ENCODE data around the gene PIK3C2G. TPM values are rescaled to one million over a fixed set of nuclear protein-coding genes. Genes with fewer than 3 reads are reported as not detected.

PIK3C2G gene
- total and polyA plus RNA-seq, 5 donors = not detected

- Histone ChIP-seq H3K9me3 (ENCODE audit: control insufficient read depth, low read length) (no peaks in the 10 kb centered on the region), H3K4me1 (ENCODE audit: control insufficient read depth, insufficient read depth, low read length) (no peaks in the 10 kb centered on the region), H3K27ac (ENCODE audit: low read length) (no peak overlapping the region), H3K27me3 (ENCODE audit: control insufficient read depth, insufficient read depth) (no peaks in the 10 kb centered on the region), H3K4me3 (ENCODE audit: low read length) (no peak overlapping the region)
- DNase-seq (no peak), ATAC-seq (no peak)
- 43% methylated on average over 3 of the region's 3 CpGs for WGBS
- intact Hi-C loops (cut with DNase I) = no loop called here
Measured at GRCh38 chr12:18345021-18345735, 83.9 kb downstream of the PIK3C2G start.

GRCh38 chr12:18352312-18352711, 91.0 kb downstream of the PIK3C2G start:
- intact Hi-C loops (cut with DNase I) = no loop called here
- no peak overlapping the region for H3K4me3 ChIP-seq (ENCODE audit: low read length)
- H3K27me3 ChIP-seq (ENCODE audit: control insufficient read depth, insufficient read depth) = no peaks in the 10 kb centered on the region
- 96% methylated on average over 5 of the region's 5 CpGs for WGBS
- ATAC-seq (no peak), DNase-seq (no peak)
- no peaks in the 10 kb centered on the region for H3K9me3 ChIP-seq (ENCODE audit: control insufficient read depth, low read length)
- H3K4me1 ChIP-seq (ENCODE audit: control insufficient read depth, insufficient read depth, low read length) = no peaks in the 10 kb centered on the region
- H3K27ac ChIP-seq (ENCODE audit: low read length) = no peak overlapping the region

GRCh38 chr12:18355429-18355828, 94.1 kb downstream of the PIK3C2G start:
- intact Hi-C loops (cut with DNase I) = no loop called here
- H3K27me3 ChIP-seq (ENCODE audit: control insufficient read depth, insufficient read depth) = no peaks in the 10 kb centered on the region
- no peak overlapping the region for H3K4me3 ChIP-seq (ENCODE audit: low read length)
- DNase-seq = no peak
- ATAC-seq = no peak
- WGBS = 91% methylated on average over 5 of the region's 5 CpGs
- no peaks in the 10 kb centered on the region for H3K9me3 ChIP-seq (ENCODE audit: control insufficient read depth, low read length)
- no peaks in the 10 kb centered on the region for H3K4me1 ChIP-seq (ENCODE audit: control insufficient read depth, insufficient read depth, low read length)
- H3K27ac ChIP-seq (ENCODE audit: low read length) = no peak overlapping the region

GRCh38 chr12:18358077-18358476, 96.8 kb downstream of the PIK3C2G start:
- H3K4me3 ChIP-seq (ENCODE audit: low read length) = no peak overlapping the region
- no peak overlapping the region for H3K27ac ChIP-seq (ENCODE audit: low read length)
- H3K27me3 ChIP-seq (ENCODE audit: control insufficient read depth, insufficient read depth) = no peaks in the 10 kb centered on the region
- intact Hi-C loops (cut with DNase I) = no loop called here
- DNase-seq (no peak), ATAC-seq (no peak)
- H3K9me3 ChIP-seq (ENCODE audit: control insufficient read depth, low read length) = no peaks in the 10 kb centered on the region
- 89% methylated on average over 2 of the region's 2 CpGs for WGBS
- no peaks in the 10 kb centered on the region for H3K4me1 ChIP-seq (ENCODE audit: control insufficient read depth, insufficient read depth, low read length)

- ATAC-seq (no peak), DNase-seq (no peak)
- intact Hi-C loops (cut with DNase I) = no loop called here
Measured at GRCh38 chr12:18358930-18359329, 97.6 kb downstream of the PIK3C2G start.

GRCh38 chr12:18361433-18361832, 100.1 kb downstream of the PIK3C2G start:
- H3K4me3 ChIP-seq (ENCODE audit: low read length) = no peak overlapping the region
- no peak overlapping the region for H3K27ac ChIP-seq (ENCODE audit: low read length)
- no peaks in the 10 kb centered on the region for H3K4me1 ChIP-seq (ENCODE audit: control insufficient read depth, insufficient read depth, low read length)
- no peak for ATAC-seq
- no peaks in the 10 kb centered on the region for H3K9me3 ChIP-seq (ENCODE audit: control insufficient read depth, low read length)
- no peaks in the 10 kb centered on the region for H3K27me3 ChIP-seq (ENCODE audit: control insufficient read depth, insufficient read depth)
- no peak for DNase-seq
- intact Hi-C loops (cut with DNase I) = no loop called here

More at GRCh38 chr12:18358930-18359329, 97.6 kb downstream of the PIK3C2G start:
- Histone ChIP-seq H3K9me3 (ENCODE audit: control insufficient read depth, low read length) (no peaks in the 10 kb centered on the region), H3K27ac (ENCODE audit: low read length) (no peak overlapping the region), H3K4me3 (ENCODE audit: low read length) (no peak overlapping the region), H3K27me3 (ENCODE audit: control insufficient read depth, insufficient read depth) (no peaks in the 10 kb centered on the region), H3K4me1 (ENCODE audit: control insufficient read depth, insufficient read depth, low read length) (no peaks in the 10 kb centered on the region)
- 97% methylated on average over 2 of the region's 2 CpGs for WGBS

GRCh38 chr12:18363321-18363720, 102.0 kb downstream of the PIK3C2G start:
- WGBS = 75% methylated on average over 2 of the region's 2 CpGs
- H3K27me3 ChIP-seq (ENCODE audit: control insufficient read depth, insufficient read depth) = no peaks in the 10 kb centered on the region
- DNase-seq (no peak), ATAC-seq (no peak)
- no peaks in the 10 kb centered on the region for H3K4me1 ChIP-seq (ENCODE audit: control insufficient read depth, insufficient read depth, low read length)
- H3K9me3 ChIP-seq (ENCODE audit: control insufficient read depth, low read length) = no peaks in the 10 kb centered on the region
- H3K4me3 ChIP-seq (ENCODE audit: low read length) = no peak overlapping the region
- intact Hi-C loops (cut with DNase I) = no loop called here
- no peak overlapping the region for H3K27ac ChIP-seq (ENCODE audit: low read length)

GRCh38 chr12:18368594-18368993, 107.3 kb downstream of the PIK3C2G start:
- DNase-seq (no peak), ATAC-seq (no peak)
- Histone ChIP-seq H3K27me3 (ENCODE audit: control insufficient read depth, insufficient read depth) (no peaks in the 10 kb centered on the region), H3K4me1 (ENCODE audit: control insufficient read depth, insufficient read depth, low read length) (no peaks in the 10 kb centered on the region), H3K9me3 (ENCODE audit: control insufficient read depth, low read length) (no peaks in the 10 kb centered on the region), H3K27ac (ENCODE audit: low read length) (no peak overlapping the region), H3K4me3 (ENCODE audit: low read length) (no peak overlapping the region)
- WGBS = 87% methylated on average over 3 of the region's 3 CpGs
- intact Hi-C loops (cut with DNase I) = no loop called here

- Histone ChIP-seq H3K9me3 (ENCODE audit: control insufficient read depth, low read length) (no peaks in the 10 kb centered on the region), H3K4me1 (ENCODE audit: control insufficient read depth, insufficient read depth, low read length) (no peaks in the 10 kb centered on the region), H3K27me3 (ENCODE audit: control insufficient read depth, insufficient read depth) (no peaks in the 10 kb centered on the region), H3K27ac (ENCODE audit: low read length) (no peak overlapping the region), H3K4me3 (ENCODE audit: low read length) (no peak overlapping the region)
- DNase-seq (no peak), ATAC-seq (no peak)
- intact Hi-C loops (cut with DNase I) = no loop called here
- 80% methylated on average over 6 of the region's 6 CpGs for WGBS
Measured at GRCh38 chr12:18373181-18373580, 111.9 kb downstream of the PIK3C2G start.

- no peaks in the 10 kb centered on the region for H3K4me1 ChIP-seq (ENCODE audit: control insufficient read depth, insufficient read depth, low read length)
- no peak overlapping the region for H3K27ac ChIP-seq (ENCODE audit: low read length)
- H3K9me3 ChIP-seq (ENCODE audit: control insufficient read depth, low read length) = peaks cover 3% of the 10 kb centered on the region
- ATAC-seq (no peak), DNase-seq (no peak)
- no peak overlapping the region for H3K4me3 ChIP-seq (ENCODE audit: low read length)
- intact Hi-C loops (cut with DNase I) = no loop called here
- no peaks in the 10 kb centered on the region for H3K27me3 ChIP-seq (ENCODE audit: control insufficient read depth, insufficient read depth)
Measured at GRCh38 chr12:18375131-18375530, 113.8 kb downstream of the PIK3C2G start.

- intact Hi-C loops (cut with DNase I) = no loop called here
- H3K4me1 ChIP-seq (ENCODE audit: control insufficient read depth, insufficient read depth, low read length) = no peaks in the 10 kb centered on the region
- no peak for ATAC-seq
Measured at GRCh38 chr12:18375583-18375982, 114.3 kb downstream of the PIK3C2G start.

More at GRCh38 chr12:18375583-18375982, 114.3 kb downstream of the PIK3C2G start:
- WGBS = 98% methylated on average over 2 of the region's 2 CpGs
- DNase-seq = no peak
- Histone ChIP-seq H3K4me3 (ENCODE audit: low read length) (no peak overlapping the region), H3K9me3 (ENCODE audit: control insufficient read depth, low read length) (peaks cover 3% of the 10 kb centered on the region), H3K27me3 (ENCODE audit: control insufficient read depth, insufficient read depth) (no peaks in the 10 kb centered on the region), H3K27ac (ENCODE audit: low read length) (no peak overlapping the region)
